T-helper 1 cell treated with Interleukin-12 subunit alpha and Interleukin-12 subunit beta and Interleukin-4 antibody, amounts not matched to agents 30 ng/mL and 1 ng/mL, for 36 hours (primary cell): ENCODE measurements around the gene TUBA1C. TPM values are rescaled to one million over a fixed set of nuclear protein-coding genes. Genes with fewer than 3 reads are reported as not detected.
"Not testable (repeated sequence)": the region's sequence is repeated elsewhere in the genome, so short reads cannot be mapped to it uniquely, and the experiment has no call there.

Experiments
- intact Hi-C: fragments of 100-400 bp; cut with micrococcal nuclease; formaldehyde crosslinking; loops from one replicate; pipeline ENCODE4 v1.15.1; 2024
- total RNA-seq: library from RNA; stranded (reverse); gene quantifications from 2 replicates; pipeline ENCODE4 v1.2.3, GENCODE V29; 2022

The TUBA1C gene
- total RNA-seq, 1 donor from 2014 or later = 205 TPM

DNA sequence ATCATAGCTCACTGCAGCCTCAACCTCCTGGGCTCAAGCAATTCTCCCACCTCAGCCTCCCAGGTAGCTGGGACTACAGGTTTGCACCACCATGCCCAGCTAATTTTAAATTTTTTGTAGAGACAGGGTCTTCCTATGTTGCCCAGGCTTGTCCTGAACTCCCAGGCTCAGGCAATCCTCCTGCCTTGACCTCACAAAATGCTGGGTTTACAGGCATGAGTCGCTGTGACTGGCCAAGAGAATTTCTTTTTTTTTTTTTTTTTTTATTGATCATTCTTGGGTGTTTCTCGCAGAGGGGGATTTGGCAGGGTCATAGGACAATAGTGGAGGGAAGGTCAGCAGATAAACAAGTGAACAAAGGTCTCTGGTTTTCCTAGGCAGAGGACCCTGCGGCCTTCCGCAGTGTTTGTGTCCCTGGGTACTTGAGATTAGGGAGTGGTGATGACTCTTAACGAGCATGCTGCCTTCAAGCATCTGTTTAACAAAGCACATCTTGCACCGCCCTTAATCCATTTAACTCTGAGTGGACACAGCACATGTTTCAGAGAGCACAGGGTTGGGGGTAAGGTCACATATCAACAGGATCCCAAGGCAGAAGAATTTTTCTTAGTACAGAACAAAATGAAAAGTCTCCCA is 18.0 kb downstream of the TUBA1C start:
- intact Hi-C loops = not testable (repeated sequence)

DNA sequence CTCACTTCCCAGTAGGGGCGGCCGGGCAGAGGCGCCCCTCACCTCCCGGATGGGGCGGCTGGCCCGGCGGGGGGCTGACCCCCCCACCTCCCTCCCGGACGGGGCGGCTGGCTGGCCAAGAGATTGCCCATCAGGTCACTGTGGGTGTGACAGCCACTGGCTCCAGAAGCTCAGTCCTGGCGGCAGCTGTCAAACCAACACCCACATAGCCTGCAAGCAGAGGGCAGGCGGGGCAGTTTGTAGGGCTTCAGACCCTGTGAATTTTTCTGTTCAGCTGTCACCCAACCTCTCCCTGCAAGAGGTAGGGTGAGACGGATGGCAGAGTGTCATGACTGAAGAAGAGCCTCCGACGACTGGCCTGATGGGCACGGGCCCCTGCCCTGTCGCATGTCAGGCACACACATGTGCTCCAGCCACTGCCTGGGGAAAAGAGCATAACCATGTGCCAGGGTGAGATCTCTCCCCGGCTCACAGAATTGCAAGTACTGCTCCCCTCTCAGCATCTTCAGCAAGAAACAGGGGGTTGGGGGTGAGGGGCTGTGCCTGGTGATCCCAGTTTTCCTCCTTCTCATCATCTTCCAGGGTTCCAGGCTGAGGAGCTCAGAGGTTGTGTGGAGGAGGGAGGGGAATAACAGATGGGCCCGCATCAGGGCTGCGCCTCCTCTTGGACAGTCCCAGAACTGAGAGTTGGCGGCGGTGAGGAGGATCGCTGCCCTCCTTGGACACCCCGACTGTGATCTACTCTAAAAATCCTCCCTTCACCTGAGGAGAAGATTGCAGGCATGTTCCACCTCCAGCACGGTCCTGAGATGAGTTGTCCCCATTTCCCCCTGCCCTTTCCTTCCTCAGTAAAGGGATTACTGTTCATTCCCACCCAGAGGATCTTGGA is 18.9 kb downstream of the TUBA1C start:
- intact Hi-C loops = no loop called here

- intact Hi-C loops = no loop called here
Observed at GRCh38 chr12:49284672-49285071, 19.8 kb downstream of the TUBA1C start.

DNA sequence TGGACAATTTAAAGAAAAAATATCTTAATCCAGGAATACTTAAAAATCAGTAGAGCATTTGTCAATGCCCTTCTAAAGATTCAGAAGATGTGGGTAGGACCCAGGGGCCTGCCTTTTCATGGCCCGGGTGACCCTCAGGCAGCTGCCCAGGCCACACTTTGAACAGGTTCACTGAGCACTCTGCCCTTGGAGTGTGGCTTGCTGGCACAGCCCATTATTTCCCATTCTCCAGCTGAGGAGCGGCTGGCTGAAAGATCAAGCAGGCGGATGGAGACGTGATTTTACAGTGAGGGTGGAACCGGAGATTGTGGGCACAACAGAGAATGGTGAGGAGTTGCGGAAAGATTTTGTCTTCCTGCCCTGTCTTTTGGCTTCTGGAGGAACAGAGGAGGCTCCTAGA is 23.0 kb downstream of the TUBA1C start:
- intact Hi-C loops = loop anchor here (1.0 kb wide), 7 partner anchors 8 to 292 kb away; partner anchors contain the start of gene C1QL4

DNA sequence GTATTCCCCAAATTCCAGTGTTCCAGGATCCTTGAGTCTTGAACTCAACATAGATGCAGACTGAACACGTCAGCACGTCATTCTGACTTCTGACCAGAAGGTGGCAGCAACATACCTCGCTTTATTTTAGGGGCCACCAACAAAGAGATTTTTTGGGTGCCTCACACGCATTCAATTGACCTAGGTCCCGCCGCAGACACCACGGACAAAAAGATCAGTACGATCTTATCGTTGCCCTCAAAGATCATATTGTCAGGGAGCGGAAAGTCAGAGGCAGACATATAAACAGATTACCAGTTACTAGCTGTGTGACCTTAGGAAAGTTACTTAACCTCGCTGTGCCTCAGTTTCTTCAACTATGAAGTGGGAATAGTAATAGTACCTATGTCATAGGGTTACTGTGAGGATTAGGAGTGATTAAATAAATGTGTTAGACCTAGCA is 23.6 kb downstream of the TUBA1C start:
- intact Hi-C loops = loop anchor here (1.0 kb wide), 7 partner anchors 8 to 292 kb away; partner anchors contain the start of gene C1QL4

DNA sequence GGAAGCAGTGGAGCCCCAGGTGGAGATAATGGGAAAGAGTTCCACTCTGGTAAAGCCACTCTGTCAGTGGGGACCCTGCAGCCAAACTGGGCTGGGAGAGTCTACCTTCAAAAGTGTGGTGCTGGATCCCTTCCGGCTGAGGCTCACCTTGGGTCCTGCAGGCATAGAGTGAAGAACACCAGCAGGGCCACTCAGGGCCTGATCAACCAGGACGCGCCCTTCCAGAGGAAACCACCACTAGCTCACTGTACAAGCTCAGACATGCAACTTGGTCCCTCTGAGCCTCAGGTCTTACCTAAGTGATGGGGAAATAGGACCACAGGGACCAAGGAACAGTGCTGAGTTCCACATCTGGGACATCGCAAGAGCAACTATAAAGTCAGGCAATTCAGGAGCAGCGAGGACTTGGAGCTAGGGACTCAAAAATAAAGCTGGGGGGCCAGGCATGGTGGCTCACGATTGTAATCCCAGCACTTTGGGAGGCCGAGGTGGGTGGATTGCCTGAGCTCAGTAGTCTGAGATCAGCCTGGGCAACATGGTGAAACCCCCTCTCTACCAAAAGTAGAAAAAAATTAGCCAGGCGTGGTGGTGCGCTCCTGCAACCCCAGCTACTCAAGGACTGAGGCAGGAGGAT is 24.2 kb downstream of the TUBA1C start:
- intact Hi-C loops = loop anchor here (1.0 kb wide), 7 partner anchors 7 to 291 kb away; partner anchors contain the start of gene C1QL4

DNA sequence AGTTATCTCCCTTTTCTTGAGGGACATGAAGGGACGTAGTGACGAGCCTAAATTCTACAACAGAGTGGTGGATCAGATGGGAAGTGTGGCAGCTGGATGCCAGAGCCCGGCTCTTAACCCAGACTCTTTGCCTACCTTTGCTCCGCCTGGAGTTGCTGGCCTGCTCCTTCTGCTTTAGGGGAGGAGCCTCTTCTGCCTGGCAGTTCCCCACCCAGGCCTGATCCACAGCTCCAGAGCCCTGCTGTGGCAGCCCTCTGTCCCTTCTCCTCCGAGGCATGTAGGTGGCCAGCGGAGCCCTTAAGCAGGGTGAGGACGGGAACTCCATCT is 27.8 kb downstream of the TUBA1C start:
- intact Hi-C loops = no loop called here

DNA sequence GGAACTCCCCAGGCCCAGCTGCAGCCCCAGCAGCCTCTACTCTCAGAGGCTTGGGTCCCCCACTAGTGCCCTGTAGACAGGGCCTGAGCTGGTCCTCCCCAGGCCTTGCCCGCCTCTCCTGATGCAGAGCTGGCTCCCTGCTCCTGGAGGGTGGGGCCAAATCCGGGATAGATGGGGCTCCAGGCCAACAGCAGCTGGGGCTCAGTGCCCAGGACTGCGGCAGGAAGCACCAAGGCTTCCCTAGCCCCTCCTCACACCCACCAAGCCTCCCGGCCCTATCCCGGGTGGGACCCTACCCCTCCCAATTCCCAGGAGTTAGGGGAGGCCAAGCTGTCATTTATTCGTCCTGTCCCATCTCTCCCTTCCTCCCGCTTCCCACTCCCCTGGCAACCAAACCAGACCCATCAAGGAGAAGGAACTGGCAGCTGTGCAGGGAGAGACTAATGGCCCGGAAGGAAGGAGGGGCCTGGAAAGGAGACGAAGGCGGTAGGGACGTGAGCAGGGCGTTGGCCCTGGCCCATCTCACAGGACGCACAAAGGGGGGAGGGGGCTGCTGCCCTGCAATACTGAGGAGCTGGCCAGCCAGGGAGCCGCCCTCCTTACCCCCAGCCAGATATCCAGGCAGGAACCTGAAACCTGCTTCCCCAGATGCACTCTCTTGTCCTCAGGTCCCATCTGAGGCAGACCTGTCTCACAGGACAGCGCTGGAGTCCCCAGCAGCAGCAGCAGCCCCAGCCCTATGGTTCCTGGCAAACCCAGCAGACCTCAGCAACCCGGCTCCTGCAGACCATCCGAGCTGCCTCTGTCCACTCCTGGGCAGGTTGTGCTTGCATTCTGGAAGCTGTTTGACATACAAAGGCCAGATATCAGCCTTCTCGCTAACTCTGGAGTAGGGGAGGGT is 28.4 kb downstream of the TUBA1C start:
- intact Hi-C loops = no loop called here

- intact Hi-C loops = no loop called here
Observed at GRCh38 chr12:49294086-49294803, 29.4 kb downstream of the TUBA1C start.

DNA sequence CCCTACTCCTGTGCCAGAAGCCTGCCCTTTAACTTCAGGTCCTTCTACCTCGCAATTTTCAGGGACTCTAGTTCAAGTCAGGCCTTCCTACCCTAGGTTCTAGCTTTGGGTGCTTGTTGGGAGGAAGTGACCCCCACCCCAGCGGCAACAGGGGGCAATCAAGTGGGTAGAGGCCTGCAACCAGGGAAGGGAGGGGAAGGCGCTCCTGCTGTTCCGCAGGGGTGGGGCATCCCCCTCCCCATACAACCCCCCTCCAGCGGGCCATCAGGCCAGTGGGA is 29.9 kb downstream of the TUBA1C start:
- intact Hi-C loops = no loop called here

GRCh38 chr12:49295082-49295936 is 30.4 kb downstream of the TUBA1C start, which contains the start of gene PRPH:
PRPH (plus strand) TSS chr12:49295147; CDS start chr12:49295201, 54 bp downstream.
- intact Hi-C loops = no loop called here

DNA sequence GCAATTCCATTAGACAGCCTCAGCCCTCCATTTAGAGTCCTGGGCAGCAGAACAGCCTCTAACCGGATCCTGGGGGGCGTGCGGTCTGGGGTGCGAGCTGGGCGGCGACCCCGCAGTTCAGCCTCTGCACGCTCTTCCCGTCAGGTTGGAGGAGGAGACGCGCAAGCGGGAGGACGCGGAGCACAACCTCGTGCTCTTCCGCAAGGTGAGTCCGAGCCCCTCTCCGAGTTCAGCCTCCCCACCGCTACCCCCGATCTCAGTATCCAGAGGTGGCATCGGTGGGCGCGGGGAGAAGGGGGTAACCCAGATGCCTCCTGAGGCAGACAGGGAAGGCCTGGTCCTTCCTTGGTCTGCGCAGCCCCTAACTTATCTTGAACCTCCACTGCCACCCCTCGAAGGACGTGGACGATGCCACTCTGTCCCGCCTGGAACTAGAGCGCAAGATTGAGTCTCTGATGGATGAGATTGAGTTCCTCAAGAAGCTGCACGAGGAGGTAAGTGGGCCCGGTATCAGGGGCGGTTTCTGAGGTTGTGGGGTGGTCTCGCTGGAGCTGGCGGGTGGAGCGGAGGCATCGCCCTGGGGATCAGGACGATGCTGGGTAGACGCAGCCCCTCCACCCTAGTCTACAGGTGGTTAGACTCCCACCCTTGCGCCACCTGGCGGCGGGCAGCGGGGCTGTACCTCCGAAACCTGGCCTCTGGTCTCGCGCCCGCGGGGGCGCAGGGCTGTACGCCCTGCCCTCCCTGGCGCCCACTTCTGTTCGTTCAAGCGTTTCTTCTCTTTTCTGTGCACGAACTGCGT is 31.4 kb downstream of the TUBA1C start:
- intact Hi-C loops = loop anchor here (1.0 kb wide), 1 partner anchor 8 kb away; no protein-coding TSS in a partner anchor

DNA sequence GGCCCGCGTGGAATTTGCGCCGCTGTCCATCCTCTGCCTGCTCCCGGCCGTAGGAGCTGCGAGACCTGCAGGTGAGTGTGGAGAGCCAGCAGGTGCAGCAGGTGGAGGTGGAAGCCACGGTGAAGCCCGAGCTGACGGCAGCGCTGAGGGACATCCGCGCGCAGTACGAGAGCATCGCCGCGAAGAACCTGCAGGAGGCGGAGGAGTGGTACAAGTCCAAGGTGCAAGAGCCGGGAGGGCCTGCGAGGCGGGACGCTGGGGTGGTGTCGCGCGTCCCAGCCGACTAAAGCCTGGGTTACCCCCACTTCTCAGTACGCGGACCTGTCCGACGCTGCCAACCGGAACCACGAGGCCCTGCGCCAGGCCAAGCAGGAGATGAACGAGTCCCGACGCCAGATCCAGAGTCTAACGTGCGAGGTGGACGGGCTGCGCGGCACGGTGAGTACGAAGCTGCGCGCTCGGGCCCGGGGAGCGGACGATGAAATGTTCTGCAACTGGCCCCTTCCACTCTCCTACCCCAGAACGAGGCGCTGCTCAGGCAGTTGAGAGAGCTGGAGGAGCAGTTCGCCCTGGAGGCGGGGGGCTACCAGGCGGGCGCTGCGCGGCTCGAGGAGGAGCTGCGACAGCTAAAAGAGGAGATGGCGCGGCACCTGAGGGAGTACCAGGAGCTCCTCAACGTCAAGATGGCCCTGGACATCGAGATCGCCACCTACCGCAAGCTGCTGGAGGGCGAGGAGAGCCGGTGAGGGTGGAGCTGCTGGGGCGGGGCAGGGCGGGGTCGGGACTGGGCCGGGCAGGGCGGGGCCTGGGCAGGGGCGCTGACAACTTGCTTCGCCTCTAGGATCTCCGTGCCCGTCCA is 32.2 kb downstream of the TUBA1C start:
- intact Hi-C loops = loop anchor here (1.0 kb wide), 3 partner anchors 9 to 40 kb away; partner anchors contain the start of genes C1QL4 and TROAP

DNA sequence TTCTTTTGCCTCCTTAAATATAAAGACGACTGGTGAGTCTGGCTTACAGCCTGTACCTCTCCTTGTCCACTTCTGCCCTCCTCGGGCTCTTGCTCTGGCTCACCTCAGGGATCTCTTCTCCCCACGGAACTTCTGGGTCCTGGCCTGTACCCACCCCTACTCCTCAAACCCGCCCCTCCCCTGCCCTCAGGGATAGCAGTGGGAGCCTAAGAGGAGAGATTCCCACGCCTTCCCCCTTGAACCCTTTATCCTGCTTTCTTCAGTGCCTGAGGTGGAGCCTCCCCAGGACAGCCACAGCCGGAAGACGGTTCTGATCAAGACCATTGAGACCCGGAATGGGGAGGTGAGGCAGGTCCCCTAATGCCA is 32.8 kb downstream of the TUBA1C start:
- intact Hi-C loops = loop anchor here (1.0 kb wide), 2 partner anchors 26 to 40 kb away; partner anchors contain the start of genes C1QL4 and TROAP

GRCh38 chr12:49298160-49298559 is 33.3 kb downstream of the TUBA1C start:
- intact Hi-C loops = no loop called here

DNA sequence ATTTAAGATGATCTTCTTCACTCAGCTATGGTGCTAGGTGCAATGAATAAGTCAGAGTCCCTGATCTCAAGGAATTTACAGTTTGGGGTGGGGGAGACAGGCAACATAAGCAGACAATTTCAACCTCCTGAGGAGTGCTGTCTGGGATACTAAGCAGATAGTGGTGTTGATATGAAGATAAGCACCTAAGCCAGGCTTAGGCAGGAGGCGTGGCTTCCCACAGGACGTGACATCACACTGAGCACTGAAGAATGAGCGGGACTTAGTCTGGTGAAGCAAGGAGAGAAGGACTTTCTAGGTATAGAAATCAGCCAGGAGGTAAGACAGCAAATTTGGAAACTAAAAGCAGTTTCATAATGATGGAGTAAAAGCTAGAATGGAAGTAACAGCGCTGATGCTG is 36.9 kb downstream of the TUBA1C start:
- intact Hi-C loops = no loop called here

DNA sequence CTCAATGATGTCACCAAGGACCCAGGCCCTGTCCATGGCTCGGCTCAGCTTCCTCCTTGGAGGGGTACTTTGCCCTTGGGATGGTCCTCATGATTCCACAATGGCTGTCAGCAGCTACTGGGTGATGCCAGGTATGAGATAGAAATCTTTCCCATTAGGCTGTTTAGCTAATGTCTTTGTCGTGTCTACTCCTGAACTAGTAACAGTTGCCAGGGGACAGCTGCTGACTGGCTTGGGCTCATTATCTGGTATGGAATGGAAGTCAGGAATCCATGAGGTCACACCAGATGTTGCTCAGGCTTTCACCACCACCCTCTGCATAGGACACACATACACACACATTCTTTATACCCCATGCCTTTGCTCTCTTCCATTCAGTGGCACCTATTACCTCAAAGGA is 39.3 kb downstream of the TUBA1C start:
- intact Hi-C loops = no loop called here
